GM12891 (cell line): ENCODE results near the gene DPP10.

Source experiments
- POLR2A ChIP-seq: IDR thresholded peaks from 2 replicates; pipeline ENCODE4 v1.6.1; 2011; ENCODE audit warnings: low read depth, low read length, control low read depth
- POLR2AphosphoS5 ChIP-seq: IDR thresholded peaks from 2 replicates; pipeline ENCODE4 v1.6.1; 2011; ENCODE audit warnings: low read depth, low read length, control low read depth
- TAF1 ChIP-seq: IDR thresholded peaks from 2 replicates; pipeline ENCODE4 v1.6.1; 2011; ENCODE audit warnings: low read depth, low read length, control low read depth

- TF ChIP-seq POLR2A (no peak), POLR2AphosphoS5 (no peak), TAF1 (no peak)
Measured at GRCh38 chr2:114609801-114610200, 167.4 kb downstream of the DPP10 start.
